ENCODE data around the gene PMPCA.

DNA sequence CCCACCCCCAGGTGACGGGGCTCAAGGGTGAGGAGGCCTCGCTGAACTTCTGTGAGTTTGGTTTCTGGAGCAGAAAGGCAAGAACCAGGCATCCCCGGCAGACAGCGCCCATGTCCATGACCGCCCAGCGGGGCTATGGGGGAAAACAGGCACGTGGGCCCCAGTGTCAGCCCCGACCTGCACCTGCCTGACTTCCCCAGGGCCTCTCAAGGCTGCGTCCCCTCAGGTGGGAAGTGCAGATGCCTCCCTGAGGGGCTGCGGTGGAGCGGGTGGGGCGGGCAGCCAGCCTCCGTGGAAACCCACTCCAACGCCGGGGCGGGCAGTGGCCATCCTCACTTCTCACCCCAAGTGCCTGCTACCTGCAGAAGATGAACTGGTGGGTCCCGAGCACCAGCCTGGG, 30.1 kb upstream of the PMPCA start:
- TF ChIP-seq CTCF (conservative IDR thresholded peaks at IDR 0.05; ENCODE audit: low read length): no peak
- no peak for TF ChIP-seq EZH2phosphoT487 (IDR thresholded peaks at IDR 0.05; ENCODE audit: borderline replicate concordance)

Measured in Loucy (cell line).